GM18517 (cell line): ENCODE results near the gene TBKBP1.

Experiments used
- ATAC-seq: cut with Tn5 transposase; IDR thresholded peaks from one replicate; pipeline ENCODE4 v1.9.1; 2021; ENCODE audit warnings: mild to moderate bottlenecking, moderate library complexity; ENCODE audit not compliant: unreplicated experiment

TBKBP1 gene

DNA sequence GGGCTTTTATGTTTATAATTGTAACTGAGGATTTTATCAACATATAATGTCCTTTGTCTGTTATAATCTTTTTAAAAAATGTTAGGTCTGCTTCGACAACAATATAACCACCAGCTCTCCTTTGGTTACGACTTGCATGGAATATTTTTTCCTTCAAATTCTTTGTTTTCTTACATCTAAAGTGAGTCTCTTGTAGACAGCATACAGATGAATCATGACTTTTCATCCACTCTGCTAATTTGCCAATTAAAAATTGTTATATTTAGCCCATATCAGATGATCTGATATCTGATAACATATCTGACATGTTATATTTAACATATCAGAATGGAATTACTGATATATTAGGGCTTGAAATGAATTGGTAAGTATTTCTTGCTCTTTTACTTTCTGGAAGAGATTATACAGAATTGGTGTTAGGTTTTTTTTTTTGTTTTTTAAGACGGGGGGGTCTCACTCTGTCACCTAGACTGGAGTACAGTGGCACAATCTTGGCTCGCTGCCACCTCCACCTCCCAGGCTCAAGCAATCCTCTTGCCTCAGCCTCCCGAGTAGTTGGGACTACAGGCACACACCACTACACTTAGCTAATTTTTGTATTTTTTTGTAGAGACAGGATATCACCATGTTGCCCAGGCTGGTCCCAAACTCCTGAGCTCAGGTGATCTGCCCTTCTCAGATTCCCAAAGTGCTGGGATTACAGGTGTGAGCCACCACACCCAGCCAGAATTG is 66.6 kb downstream of the TBKBP1 start:
- ATAC-seq: no peak
